Fibroblast of skin of left biceps (primary cell): ENCODE measurements around the gene CCDC57.

ENCODE experiments used
- DNase-seq, 2 experiments: peaks; one replicate each; pipeline ENCODE4 v3.0.0-alpha.2; 2013; ENCODE audit warnings: low read depth in 2 of 2

CCDC57 gene

DNA sequence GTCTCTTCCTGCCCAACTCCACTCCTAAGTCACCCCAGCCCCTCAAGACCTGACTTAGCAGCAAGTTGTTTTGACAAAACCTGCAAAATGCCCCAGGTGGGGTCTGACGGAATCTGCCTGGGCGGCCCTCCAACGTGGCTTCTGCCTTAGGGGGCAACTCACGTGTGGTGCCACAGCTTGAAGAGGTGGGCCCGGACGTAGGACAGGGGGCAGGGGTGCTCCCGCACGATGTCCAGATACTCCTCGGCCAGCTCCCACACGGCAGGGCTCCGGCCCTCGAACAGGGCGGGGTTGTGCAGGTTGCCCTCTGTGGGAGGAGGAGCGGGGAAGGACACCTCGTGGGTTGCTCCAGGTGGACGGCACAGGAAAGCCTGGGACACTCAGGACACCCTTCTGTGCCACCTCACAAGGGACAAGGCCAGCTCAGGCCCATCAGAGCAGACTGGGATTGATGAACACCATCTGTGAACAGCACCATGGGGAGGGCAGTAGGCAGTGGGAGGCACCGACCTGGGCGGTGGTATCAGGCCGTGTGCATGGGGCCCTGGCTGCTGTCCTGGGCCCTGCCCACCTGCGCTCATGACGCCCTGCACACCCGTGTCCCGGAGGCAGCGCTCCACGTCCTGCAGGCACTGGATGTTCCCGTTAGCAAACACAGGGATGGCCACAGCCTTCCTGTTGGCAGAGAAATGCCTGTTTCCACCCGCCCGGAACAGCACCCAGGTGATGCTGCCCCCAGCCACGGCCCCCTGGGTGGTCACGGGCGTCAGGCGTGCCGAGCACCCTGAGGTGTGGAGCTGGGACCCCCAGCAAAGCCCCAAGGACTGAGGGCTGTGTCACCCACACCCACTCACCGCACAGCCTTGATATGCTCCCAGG, 151.4 kb downstream of the CCDC57 start:
- no peak for DNase-seq

DNA sequence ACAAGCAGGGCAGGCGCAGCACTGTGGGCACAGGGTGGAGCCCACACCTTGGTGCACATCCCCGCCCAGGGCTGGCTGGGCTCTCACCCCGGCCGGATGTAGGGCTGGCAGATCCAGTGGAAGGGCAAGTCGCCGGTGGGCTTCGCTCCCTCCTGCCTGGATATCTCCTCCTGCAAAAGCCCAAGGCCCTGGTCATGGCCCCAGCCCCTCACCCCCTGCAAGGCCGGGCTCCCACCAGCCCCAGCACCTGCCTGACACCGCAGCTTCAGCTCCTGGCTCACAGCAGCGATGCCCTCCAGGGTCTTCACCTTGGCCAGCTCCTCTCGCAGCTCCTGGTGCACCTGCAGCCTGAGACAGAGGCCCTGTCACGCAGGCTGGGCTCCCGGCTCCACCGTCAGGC, 152.0 kb downstream of the CCDC57 start:
- DNase-seq = no peak

DNA sequence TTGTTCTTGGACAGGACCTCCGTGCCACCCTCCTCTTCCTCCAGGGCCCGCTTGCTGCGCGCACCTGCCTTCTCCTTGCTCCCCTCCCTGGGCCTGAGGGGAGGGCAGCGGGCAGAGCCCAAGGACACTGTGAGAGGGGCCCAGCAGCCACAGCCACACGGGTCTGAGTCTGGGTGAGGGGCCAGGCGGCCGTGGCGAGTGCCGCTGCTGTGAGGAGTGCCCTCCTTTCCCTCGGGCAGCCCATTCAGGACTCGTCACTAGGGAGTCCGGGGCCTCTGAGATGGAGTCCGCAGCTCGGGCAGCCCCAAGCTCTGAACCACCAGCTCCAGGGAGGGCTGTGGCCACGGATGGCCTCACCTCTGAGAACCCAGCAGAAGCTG, 152.7 kb downstream of the CCDC57 start:
- no peak for DNase-seq

DNA sequence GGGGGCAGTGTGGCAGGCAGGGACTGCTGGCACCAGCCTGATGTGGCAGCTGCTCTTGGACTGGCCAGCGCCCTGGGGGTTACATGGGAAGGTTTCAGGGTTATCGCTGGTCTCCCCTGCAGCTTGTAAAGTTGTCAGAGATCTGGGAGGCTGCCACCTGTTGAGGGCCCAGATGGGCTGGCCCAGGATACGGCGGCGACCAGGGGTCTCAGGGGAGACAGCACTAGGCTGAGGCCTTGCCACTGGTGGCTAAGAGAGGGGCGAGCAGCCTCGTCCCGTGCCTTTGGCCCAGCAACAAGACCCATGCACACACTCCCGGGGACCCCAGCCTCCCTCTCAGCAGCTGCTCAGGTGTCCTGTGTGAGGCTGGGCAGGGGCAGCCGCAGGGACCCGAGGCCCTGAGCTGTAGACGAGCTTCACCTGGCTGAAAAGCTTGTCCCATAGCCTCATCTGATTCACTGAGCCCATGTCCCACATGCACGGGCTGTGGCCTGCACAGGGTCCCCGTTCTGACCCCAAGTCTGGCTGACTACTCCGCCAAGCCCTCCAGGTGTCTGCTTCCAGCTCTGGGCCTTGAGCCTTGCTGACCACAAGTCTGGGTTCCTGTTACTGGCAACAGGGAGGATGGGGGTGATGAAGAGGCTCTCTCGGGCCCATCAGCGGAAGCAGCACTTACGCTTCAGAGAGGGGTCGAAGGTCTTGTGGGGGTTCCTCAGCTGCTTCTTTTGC, 153.2 kb downstream of the CCDC57 start:
- no peak for DNase-seq

- no peak for DNase-seq
These were observed 153.8 kb downstream of the CCDC57 start for GRCh38 chr17:82058855-82059249.

- DNase-seq = no peak
These were observed 154.3 kb downstream of the CCDC57 start for GRCh38 chr17:82058230-82058854.

DNA sequence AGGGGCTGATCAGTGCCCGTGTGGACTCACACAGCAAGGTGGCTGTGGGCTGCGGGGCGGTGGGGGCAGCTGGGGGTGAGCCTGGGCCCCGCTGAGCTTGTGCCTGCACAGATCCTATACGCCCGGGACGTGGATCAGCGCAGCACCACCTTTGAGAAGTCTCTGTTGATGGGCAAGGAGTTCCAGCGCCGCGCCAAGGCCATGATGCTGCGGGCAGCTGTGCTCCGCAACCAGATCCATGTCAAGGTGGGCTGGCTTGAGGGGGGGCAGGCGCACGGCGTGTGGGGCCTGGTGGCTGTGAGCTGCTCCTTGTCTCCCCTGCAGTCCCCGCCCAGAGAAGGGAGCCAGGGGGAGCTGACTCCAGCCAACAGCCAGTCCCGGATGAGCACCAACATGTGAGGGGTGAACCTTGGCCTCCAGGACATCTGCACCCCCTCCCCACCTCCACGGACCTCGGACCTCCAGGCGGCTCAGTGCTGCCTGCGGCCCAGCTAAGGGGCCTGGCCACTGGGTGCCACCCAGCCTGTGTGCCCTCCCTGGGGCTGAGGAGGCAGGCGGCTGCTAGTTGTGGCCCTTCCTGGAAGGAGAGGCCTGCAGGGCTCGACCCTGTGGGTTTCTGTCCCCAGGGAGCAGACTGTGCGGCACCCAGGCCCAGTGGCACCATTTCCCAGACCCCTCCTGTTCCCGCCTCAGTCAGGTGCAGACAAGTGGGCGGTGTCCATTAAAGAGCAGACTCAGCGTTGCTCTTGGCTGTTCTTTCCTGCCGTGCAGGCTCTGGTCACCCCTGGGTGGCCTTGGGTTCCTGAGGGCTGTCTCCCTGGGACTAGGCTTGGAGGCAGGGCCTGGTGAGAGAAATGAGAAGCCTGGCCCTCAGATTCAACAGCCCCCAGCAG, 155.7 kb downstream of the CCDC57 start:
- DNase-seq = no peak

GRCh38 chr17:82055965-82056728, 156.5 kb downstream of the CCDC57 start:
- no peak for DNase-seq

GRCh38 chr17:82055023-82055964, 157.3 kb downstream of the CCDC57 start:
- DNase-seq = no peak

- no peak for DNase-seq
These were observed 158.2 kb downstream of the CCDC57 start for GRCh38 chr17:82054351-82055022.

GRCh38 chr17:82053556-82054263, 158.9 kb downstream of the CCDC57 start:
- DNase-seq = no peak

DNA sequence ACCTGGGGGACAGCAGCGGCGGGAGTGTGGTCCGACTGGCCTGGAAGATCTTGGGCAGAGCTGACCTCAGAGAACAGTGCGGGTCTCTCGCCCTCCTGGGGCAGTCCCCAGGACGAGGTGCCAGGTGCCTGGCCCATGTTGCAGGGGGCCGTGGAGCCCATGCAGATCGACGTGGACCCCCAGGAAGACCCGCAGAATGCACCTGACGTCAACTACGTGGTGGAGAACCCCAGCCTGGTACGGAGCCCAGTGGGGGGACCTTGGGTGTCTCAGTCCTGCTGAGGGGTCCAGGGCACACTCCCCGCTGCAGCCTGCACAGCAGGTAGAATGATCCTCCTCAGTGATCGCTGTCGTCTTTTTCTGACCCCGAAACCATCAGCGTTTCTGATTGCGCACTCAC, 159.5 kb downstream of the CCDC57 start:
- no peak for DNase-seq

DNA sequence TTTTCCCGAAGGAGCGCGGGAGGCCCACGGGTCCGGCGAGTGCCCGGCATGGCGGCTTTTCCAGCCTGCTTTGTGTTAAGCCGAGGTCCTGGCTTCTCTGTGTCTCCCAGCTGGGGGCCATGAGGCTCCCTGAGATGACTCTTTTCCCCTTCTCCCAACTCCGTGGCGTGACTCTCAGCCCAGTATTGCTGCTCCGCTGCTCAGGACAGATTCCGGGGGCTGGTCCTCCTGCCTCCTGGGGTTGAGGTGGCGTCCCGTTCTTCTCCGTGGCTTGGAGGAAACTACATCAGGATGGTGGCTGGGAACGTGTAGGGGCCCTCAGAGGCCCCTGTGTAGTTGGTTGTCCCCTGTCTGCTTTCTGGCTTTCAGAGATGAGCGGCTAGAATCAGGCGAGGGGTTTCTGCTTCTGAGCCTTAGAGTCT, 160.0 kb downstream of the CCDC57 start:
- no peak for DNase-seq

GRCh38 chr17:82051776-82052637, 160.6 kb downstream of the CCDC57 start, which contains the start of the genes GPS1 and RFNG:
GPS1 (plus strand) TSS chr17:82051898; CDS start chr17:82051932, 34 bp downstream.
RFNG (minus strand) TSS chr17:82051811; CDS start chr17:82051766, 45 bp downstream.
- DNase-seq = no peak
